Measurements from ENCODE around the gene DPH3.
A peak's percentile ranks its signal among the peaks of the same experiment; 100 is the strongest.

The DPH3 gene

DNA sequence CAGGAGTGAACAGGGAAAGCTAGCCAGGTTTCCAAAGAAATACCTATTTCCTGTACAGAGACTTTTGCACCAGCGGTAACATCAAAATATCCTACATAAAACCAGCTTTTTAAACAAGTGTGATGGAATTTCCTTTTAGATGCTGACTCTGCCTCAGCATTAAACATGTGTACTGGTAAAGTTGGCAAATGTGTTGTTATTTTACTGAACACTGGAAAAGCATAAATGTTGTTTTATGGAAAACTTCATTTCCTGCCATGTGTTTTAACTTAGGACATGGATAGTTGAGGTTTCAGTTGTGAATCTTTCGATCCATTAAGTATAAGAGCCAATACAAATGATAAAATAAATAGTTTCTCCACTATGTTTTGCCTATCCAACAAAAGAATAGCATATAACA is 15.9 kb upstream of the DPH3 start:
- no peak overlapping the region for H3K4me3 ChIP-seq (ENCODE audit: low read length)
- TF ChIP-seq ZNF274 (IDR thresholded peaks at IDR 0.05; ENCODE audit: low read depth, low read length) = no peak

GRCh38 chr3:16279010-16279801 is 14.5 kb upstream of the DPH3 start:
- no peak overlapping the region for H3K4me3 ChIP-seq (ENCODE audit: low read length)
- no peak for TF ChIP-seq ZNF274 (IDR thresholded peaks at IDR 0.05; ENCODE audit: low read depth, low read length)

DNA sequence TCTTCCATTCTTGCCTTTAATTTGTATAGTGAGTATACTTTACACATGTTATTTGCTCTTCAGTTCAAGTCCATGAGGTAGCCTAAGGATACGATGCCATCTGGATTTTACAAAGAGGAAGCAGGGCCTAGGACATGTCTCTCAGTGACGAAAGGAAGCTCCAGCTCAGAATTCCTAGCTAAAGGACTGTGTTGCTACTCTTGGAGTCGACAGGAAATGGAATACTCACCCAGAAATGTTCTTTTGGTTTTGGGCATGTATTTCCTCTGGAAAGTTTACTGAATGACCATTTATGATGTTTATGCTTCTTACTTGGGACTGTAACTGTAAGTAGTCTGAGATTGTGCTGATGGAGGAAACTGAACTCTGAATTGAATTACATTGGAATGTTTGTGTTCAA is 12.7 kb upstream of the DPH3 start:
- H3K4me3 ChIP-seq (ENCODE audit: low read length) = no peak overlapping the region

GRCh38 chr3:16273867-16274266 is 9.1 kb upstream of the DPH3 start:
- TF ChIP-seq ZNF274 (IDR thresholded peaks at IDR 0.05; ENCODE audit: low read depth, low read length) = no peak
- no peak overlapping the region for H3K4me3 ChIP-seq (ENCODE audit: low read length)

More for the DNA sequence above, 12.7 kb upstream of the DPH3 start:
- TF ChIP-seq ZNF274 (IDR thresholded peaks at IDR 0.05; ENCODE audit: low read depth, low read length) = no peak

GRCh38 chr3:16272588-16272987 is 7.8 kb upstream of the DPH3 start:
- TF ChIP-seq ZNF274 (IDR thresholded peaks at IDR 0.05; ENCODE audit: low read depth, low read length) = no peak
- H3K4me3 ChIP-seq (ENCODE audit: low read length) = no peak overlapping the region

- no peak overlapping the region for H3K4me3 ChIP-seq (ENCODE audit: low read length)
- no peak for TF ChIP-seq ZNF274 (IDR thresholded peaks at IDR 0.05; ENCODE audit: low read depth, low read length)
Measured at GRCh38 chr3:16270855-16271254, 6.1 kb upstream of the DPH3 start.

DNA sequence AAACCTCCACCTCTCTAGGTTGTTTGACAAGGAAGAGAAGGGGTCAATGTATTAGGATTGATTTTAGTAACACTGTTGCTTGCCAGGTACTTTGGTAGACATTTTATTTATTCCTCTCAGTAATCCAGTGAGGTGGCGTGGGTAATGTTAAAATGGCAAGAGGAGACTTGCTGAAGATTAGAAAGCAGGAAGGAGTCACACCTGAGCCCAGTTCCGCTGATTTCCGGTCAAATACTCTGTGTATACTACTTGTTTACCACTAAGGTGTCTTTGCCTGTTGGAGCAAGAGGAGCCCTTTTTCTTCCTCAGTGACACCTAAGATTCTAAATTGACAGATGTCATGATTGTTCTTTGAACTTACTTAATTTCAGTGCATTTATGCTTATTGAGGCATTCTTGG is 2.0 kb upstream of the DPH3 start:
- H3K4me3 ChIP-seq (ENCODE audit: low read length) = no peak overlapping the region
- TF ChIP-seq ZNF274 (IDR thresholded peaks at IDR 0.05; ENCODE audit: low read depth, low read length) = no peak

GRCh38 chr3:16265455-16265786 is 678 bp upstream of the DPH3 start:
- no peak for TF ChIP-seq ZNF274 (IDR thresholded peaks at IDR 0.05; ENCODE audit: low read depth, low read length)
- peak overlapping the region; percentile 96 for H3K4me3 ChIP-seq (ENCODE audit: low read length)

DNA sequence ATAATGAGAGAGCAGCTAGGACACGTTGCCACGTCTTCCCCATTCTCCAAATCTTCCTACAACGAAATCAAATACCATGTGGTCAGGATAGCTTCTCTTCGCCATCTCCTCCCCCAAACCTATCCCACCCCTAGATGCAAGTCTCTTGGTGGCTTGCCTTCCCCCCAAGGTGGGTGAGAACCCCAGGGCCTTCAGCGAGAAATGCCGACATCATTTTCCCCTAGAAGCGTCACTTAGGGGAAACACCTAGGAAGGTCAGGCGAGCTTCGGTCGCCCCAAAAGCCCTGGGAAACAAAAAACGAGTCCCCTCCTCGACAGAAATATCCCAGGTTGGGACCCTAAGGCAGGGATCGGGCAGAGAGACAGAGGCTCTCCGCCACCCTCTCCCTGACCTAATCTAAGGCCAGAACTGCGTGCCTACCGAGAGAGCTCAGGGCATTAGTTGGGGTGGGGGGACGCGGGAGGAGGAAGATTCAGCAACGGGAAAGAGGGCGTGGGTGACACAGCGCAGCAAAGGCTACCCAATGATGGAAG is 502 bp downstream of the DPH3 start:
- H3K4me3 ChIP-seq (ENCODE audit: low read length) = peak overlapping the region; percentile 92
- no peak for TF ChIP-seq ZNF274 (IDR thresholded peaks at IDR 0.05; ENCODE audit: low read depth, low read length)

DNA sequence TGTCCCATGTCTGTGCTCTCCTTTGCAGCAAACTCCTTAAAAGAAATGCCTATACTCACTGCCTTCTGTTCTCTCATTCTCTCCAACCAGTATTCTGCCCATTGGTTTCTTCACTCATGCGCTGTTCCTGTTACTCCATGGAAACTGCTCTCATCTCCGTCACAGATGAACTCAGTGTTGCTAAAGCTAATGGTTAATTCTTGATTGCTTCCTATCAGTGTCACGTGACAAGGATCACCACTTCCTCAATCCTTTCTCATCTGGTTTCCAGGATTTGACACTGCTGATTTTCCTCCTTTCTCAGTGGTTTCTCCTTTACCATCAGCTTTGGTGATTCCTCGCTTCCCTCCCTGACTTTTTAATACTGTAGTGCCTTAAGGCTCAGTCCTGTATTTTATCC is 2.6 kb downstream of the DPH3 start:
- no peak for TF ChIP-seq ZNF274 (IDR thresholded peaks at IDR 0.05; ENCODE audit: low read depth, low read length)

GRCh38 chr3:16260046-16260445 is 4.7 kb downstream of the DPH3 start:
- TF ChIP-seq ZNF274 (IDR thresholded peaks at IDR 0.05; ENCODE audit: low read depth, low read length) = no peak
- H3K4me3 ChIP-seq (ENCODE audit: low read length) = no peak overlapping the region

More for the DNA sequence above, 2.6 kb downstream of the DPH3 start:
- H3K4me3 ChIP-seq (ENCODE audit: low read length) = no peak overlapping the region

DNA sequence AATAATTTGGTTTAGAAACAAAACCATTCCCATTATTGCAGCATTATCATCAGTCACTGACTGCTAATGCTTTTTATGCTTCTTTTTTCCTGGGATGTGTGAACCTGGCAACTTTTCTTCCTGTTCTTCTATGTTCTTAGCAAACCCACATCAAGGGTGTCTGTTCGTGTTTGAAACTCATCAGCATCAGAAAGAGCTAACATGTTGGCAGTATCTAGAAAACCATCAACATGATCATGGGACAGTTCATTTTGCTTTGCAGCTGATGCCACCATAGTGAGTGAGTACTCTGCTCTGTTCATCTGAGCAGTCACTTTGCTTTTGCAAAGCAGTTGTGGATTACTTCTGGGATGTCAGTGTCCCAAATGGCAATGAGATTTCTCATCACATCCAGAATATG is 5.9 kb downstream of the DPH3 start:
- no peak for TF ChIP-seq ZNF274 (IDR thresholded peaks at IDR 0.05; ENCODE audit: low read depth, low read length)
- no peak overlapping the region for H3K4me3 ChIP-seq (ENCODE audit: low read length)

DNA sequence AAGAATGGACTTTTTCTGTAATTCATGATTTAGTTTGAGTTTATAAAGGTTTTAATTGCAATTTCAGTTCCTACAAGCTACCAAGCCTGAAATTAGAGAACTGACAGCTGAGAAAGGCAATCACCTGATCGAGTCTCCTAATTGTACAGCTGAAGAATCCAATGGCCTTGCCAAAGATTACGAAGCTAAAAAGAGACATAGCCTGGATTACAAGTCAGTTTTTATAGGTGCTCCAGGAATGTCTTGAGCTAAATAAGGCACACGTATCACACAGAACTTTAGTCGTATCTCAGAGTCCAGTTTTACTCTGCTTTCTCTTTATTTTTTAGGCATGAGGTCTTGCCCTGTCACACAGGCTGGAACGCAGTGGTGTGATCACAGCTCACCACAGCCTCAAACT is 6.6 kb downstream of the DPH3 start:
- no peak for TF ChIP-seq ZNF274 (IDR thresholded peaks at IDR 0.05; ENCODE audit: low read depth, low read length)
- no peak overlapping the region for H3K4me3 ChIP-seq (ENCODE audit: low read length)

DNA sequence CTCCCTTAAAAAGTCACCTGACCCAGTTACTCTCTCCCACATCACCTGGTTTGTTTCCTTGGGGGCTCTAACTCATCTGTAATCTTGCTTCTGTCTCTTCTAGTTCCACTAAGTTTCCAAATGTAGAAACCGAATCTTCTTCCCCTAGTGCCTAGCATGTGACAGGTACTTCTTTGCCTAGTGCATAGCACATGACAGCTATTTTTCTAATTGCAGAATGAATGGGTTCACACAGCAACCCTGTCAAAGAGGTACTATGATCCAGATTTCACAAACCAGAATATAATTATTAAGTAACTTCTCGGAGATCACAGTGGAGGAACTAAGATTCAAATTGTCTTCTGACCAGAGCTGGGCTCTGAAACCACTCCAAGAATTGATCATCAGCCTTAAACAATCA is 7.4 kb downstream of the DPH3 start:
- TF ChIP-seq ZNF274 (IDR thresholded peaks at IDR 0.05; ENCODE audit: low read depth, low read length) = no peak
- no peak overlapping the region for H3K4me3 ChIP-seq (ENCODE audit: low read length)

DNA sequence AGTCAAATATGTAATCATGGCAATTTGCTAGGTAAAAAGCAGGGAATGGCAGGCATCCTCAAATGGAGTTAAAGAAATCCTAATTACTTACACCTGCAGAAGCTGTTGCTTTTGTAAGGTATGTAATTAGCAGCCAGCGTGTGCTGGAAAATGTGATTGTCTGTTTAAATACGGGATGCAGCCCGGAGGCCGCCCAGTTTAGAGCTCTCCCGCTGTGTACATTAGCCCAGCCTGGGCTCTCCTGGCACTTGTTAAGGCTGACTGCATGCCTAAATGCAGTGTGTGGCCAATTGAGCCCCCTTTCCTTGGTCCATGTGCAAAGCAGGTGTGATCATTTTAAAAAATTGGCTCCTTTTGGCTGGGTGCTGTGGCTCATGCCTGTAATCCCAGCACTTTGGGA is 9.0 kb downstream of the DPH3 start:
- H3K4me3 ChIP-seq (ENCODE audit: low read length) = no peak overlapping the region
- TF ChIP-seq ZNF274 (IDR thresholded peaks at IDR 0.05; ENCODE audit: low read depth, low read length) = no peak

- no peak overlapping the region for H3K4me3 ChIP-seq (ENCODE audit: low read length)
- no peak for TF ChIP-seq ZNF274 (IDR thresholded peaks at IDR 0.05; ENCODE audit: low read depth, low read length)
Measured at GRCh38 chr3:16255326-16255725, 9.4 kb downstream of the DPH3 start.

Measured in GM08714 (cell line).